VCaP (cell line): ENCODE measurements around the gene GANC.

Experiments
- H3K27ac ChIP-seq: fragments of 450-650 bp; 2 replicates; pipeline ENCODE4 v1.5.1; 2017
- TF ChIP-seq, protein P1 (sequence below): fragments of 450-650 bp; conservative IDR thresholded peaks from 2 replicates; pipeline ENCODE4 v1.5.1; 2017; ENCODE audit warnings: mild to moderate bottlenecking, moderate library complexity

Gene GANC

DNA sequence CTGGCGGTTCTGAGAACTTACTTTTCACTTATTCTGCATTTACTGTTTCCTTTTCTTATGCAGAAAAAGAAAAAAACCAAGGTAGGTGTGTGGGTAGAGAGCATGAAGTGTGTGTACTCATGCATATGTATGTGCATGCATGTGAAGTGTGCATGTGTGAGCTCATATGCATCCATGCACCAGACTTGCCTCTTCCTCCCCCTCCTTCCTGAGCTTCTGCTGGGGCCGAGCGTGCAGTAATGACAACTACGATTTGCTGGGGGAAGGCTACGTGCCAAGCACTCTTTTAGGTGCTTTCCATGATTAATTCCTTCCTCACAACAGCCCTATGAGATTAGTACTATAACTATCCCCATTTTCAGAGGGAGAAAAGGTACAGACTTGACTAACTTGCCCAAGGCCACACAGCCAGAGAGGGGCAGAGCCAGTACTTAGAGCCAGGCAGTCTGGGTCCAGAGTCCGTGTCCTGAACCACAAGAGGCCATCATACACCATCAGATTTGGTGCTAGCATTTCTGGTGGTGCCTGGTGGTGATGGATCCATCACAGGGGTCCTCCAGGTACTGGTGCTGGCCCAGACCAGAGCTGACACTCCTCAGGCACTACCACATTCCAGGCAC lies 133.0 kb downstream of the GANC start:
- no peak overlapping the region for H3K27ac ChIP-seq

More for the DNA sequence above, 133.0 kb downstream of the GANC start:
- TF ChIP-seq, protein P1, sequence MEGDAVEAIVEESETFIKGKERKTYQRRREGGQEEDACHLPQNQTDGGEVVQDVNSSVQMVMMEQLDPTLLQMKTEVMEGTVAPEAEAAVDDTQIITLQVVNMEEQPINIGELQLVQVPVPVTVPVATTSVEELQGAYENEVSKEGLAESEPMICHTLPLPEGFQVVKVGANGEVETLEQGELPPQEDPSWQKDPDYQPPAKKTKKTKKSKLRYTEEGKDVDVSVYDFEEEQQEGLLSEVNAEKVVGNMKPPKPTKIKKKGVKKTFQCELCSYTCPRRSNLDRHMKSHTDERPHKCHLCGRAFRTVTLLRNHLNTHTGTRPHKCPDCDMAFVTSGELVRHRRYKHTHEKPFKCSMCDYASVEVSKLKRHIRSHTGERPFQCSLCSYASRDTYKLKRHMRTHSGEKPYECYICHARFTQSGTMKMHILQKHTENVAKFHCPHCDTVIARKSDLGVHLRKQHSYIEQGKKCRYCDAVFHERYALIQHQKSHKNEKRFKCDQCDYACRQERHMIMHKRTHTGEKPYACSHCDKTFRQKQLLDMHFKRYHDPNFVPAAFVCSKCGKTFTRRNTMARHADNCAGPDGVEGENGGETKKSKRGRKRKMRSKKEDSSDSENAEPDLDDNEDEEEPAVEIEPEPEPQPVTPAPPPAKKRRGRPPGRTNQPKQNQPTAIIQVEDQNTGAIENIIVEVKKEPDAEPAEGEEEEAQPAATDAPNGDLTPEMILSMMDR = no peak
